HCT116 (cell line): Measurements from ENCODE around the gene MZT1.

ENCODE experiments used
- CTCF ChIP-seq, 3 experiments: fragments of 200-600 bp in 1 of 3; sonication (generic) in 1 of 3; IDR thresholded peaks in 2 of 3; conservative IDR thresholded peaks in 1 of 3; 2 replicates each; pipeline ENCODE4 v1.5.1; 2012 to 2017; ENCODE audit warnings: low read depth in 2 of 3, low read length in 2 of 3, antibody characterized with exemption in 1 of 3, borderline replicate concordance in 1 of 3, control low read depth in 1 of 3, mild to moderate bottlenecking in 1 of 3, mixed read lengths in 1 of 3, mixed run types in 1 of 3, moderate library complexity in 1 of 3; ENCODE audit not compliant: insufficient read depth in 1 of 3
- POLR2AphosphoS5 ChIP-seq: IDR thresholded peaks from 2 replicates; pipeline ENCODE4 v1.6.1; 2011; ENCODE audit warnings: mild to moderate bottlenecking, low read depth, low read length, moderate library complexity

DNA sequence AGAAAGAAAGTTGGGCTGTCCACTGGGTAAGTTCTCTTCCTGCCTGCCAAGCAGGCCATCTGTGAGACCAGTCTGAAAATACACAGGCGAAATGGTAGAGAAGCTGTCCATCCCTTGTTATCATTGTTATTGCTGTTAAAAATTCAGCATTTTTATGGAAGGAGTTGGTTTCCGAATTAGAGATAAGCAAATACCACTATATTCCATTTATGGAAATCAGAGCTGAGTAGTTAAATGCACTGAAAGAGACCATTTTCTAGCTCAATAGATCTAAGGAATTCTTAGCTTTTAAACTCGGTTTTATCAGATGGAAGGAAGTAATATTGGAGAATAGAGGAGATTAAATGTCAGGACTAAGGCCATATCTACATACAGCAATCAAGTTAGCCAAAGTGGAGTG, 40.7 kb downstream of the MZT1 start:
- TF ChIP-seq CTCF (IDR thresholded peaks at IDR 0.05 in 2 of 3, conservative IDR thresholded peaks at IDR 0.05 in 1 of 3; ENCODE audit: borderline replicate concordance in 1 of 3, insufficient read depth in 1 of 3, low read depth in 2 of 3, low read length in 2 of 3) (no peak), POLR2AphosphoS5 (no peak)
